ENCODE results near the gene RDH13.

DNA sequence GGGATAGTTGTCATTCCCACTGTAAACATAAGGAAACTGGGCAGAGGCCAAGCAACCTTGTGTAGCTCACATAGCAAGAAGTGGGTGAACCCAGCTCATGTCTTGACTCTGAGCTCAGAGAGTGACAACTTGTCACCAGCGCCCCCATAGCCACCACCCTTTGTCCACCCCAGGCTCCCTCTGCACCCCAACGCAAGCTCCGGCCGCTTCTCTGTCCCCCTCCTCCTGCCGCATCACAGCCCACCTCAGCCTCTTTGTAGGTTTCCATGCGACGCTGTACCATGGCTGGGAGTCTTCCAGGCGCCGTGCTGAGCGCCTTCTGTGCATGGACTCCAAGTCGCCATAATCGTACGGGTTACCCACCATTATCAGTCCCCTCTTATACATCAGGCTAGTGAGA is 28.2 kb downstream of the RDH13 start:
- TF ChIP-seq, protein P1, sequence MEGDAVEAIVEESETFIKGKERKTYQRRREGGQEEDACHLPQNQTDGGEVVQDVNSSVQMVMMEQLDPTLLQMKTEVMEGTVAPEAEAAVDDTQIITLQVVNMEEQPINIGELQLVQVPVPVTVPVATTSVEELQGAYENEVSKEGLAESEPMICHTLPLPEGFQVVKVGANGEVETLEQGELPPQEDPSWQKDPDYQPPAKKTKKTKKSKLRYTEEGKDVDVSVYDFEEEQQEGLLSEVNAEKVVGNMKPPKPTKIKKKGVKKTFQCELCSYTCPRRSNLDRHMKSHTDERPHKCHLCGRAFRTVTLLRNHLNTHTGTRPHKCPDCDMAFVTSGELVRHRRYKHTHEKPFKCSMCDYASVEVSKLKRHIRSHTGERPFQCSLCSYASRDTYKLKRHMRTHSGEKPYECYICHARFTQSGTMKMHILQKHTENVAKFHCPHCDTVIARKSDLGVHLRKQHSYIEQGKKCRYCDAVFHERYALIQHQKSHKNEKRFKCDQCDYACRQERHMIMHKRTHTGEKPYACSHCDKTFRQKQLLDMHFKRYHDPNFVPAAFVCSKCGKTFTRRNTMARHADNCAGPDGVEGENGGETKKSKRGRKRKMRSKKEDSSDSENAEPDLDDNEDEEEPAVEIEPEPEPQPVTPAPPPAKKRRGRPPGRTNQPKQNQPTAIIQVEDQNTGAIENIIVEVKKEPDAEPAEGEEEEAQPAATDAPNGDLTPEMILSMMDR (IDR thresholded peaks at IDR 0.05), result no peak
- TF ChIP-seq POLR2A (IDR thresholded peaks at IDR 0.05; ENCODE audit: low read depth), result no peak
- TF ChIP-seq POLR2AphosphoS5 (IDR thresholded peaks at IDR 0.05), result no peak
- no peak for TF ChIP-seq EP300 (IDR thresholded peaks at IDR 0.05)
